ENCODE results near the gene RANBP1. TPM values are rescaled to one million over a fixed set of nuclear protein-coding genes. Genes with fewer than 3 reads are reported as not detected.
A peak's percentile ranks its signal among the peaks of the same experiment; 100 is the strongest.

Gene RANBP1
- polyA plus RNA-seq, 1 experiment = 166 TPM

GRCh38 chr22:20130731-20131596 is 15.1 kb downstream of the RANBP1 start:
- no peak for DNase-seq (ENCODE audit: low read depth)
- TF ChIP-seq CTCF (IDR thresholded peaks at IDR 0.05; ENCODE audit: insufficient read depth, low read depth, low read length) = no peak
- ChIA-PET POLR2A (no interaction called here), CTCF (no interaction called here)
- Histone ChIP-seq H3K4me3 (ENCODE audit: low read depth, low read length) (peak overlapping the region; percentile 90), H3K36me3 (ENCODE audit: control insufficient read depth, insufficient read depth, low read length) (peaks cover 10% of the 10 kb centered on the region), H3K27me3 (ENCODE audit: control insufficient read depth, insufficient read depth, low read length) (no peaks in the 10 kb centered on the region)

- no peak for TF ChIP-seq CTCF (IDR thresholded peaks at IDR 0.05; ENCODE audit: insufficient read depth, low read depth, low read length)
- Histone ChIP-seq H3K27me3 (ENCODE audit: control insufficient read depth, insufficient read depth, low read length) (no peaks in the 10 kb centered on the region), H3K36me3 (ENCODE audit: control insufficient read depth, insufficient read depth, low read length) (peaks cover 6% of the 10 kb centered on the region), H3K4me3 (ENCODE audit: low read depth, low read length) (peak within 1 kb of the TSS; percentile 91)
- no peak for DNase-seq (ENCODE audit: low read depth)
- POLR2A ChIA-PET = no interaction called here
- CTCF ChIA-PET = no interaction called here
These were observed 15.6 kb downstream of the RANBP1 start, which contains the start of gene ZDHHC8 for GRCh38 chr22:20131597-20131858. TSS of gene ZDHHC8 (plus strand) at chr22:20131804. CDS start at chr22:20131948, 144 bp downstream.

- Histone ChIP-seq H3K27me3 (ENCODE audit: control insufficient read depth, insufficient read depth, low read length) (no peaks in the 10 kb centered on the region), H3K4me3 (ENCODE audit: low read depth, low read length) (peak overlapping the region; percentile 91), H3K36me3 (ENCODE audit: control insufficient read depth, insufficient read depth, low read length) (peaks cover 4% of the 10 kb centered on the region)
- CTCF ChIA-PET = no interaction called here
- DNase-seq (ENCODE audit: low read depth) = no peak
- POLR2A ChIA-PET = interaction anchor here (0.5 kb wide), 1 partner anchor 14 kb away, joined by 3 read pairs; no protein-coding TSS in a partner anchor
- no peak for TF ChIP-seq CTCF (IDR thresholded peaks at IDR 0.05; ENCODE audit: insufficient read depth, low read depth, low read length)
These were observed 16.2 kb downstream of the RANBP1 start for GRCh38 chr22:20131859-20132685.

- ChIA-PET POLR2A (interaction anchor here (0.5 kb wide), 1 partner anchor 15 kb away, joined by 3 read pairs; no protein-coding TSS in a partner anchor), CTCF (interaction anchor here (0.6 kb wide), 1 partner anchor 163 kb away, joined by 3 read pairs; no protein-coding TSS in a partner anchor)
- peak overlapping the region; percentile 91 for H3K4me3 ChIP-seq (ENCODE audit: low read depth, low read length)
- no peak for TF ChIP-seq CTCF (IDR thresholded peaks at IDR 0.05; ENCODE audit: insufficient read depth, low read depth, low read length)
- H3K27me3 ChIP-seq (ENCODE audit: control insufficient read depth, insufficient read depth, low read length) = no peaks in the 10 kb centered on the region
- peaks cover 1% of the 10 kb centered on the region; the same call in 1 of the 2 replicates for H3K36me3 ChIP-seq (ENCODE audit: control insufficient read depth, insufficient read depth, low read length)
- no peak for DNase-seq (ENCODE audit: low read depth)
These were observed 16.9 kb downstream of the RANBP1 start for GRCh38 chr22:20132686-20133246.

Measured in BJ (cell line).